ENCODE results near the gene CARMIL1. TPM values are rescaled to one million over a fixed set of nuclear protein-coding genes. Genes with fewer than 3 reads are reported as not detected.

The CARMIL1 gene
- total and polyA plus RNA-seq, 2 of the 8 experiments (the other 6 are each of a cell fraction or from before 2014, with no cell fraction given) = 20.3 to 40.4 TPM

DNA sequence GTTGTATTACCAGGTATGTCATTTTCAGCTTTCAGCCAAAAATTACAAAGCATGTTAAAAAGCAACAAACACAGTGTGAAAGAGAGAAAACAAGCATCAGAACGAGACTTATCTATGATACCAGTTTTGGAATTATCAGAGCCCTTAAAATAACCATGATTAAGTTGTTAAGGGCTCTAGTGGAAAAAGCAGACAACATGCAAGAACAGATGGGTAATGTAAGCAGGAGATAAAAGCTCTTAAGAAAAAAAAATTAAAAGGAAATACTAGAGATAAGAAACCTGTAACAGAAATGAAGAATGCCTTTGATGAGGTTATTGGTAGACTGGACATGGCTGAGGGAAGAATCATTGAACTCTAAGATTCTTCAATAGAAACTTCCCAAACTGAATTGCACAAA lies 245.4 kb downstream of the CARMIL1 start (continued):
- TF ChIP-seq CBX8 (IDR thresholded peaks at IDR 0.05; ENCODE audit: borderline replicate concordance, low read depth, low read length) (no peak), SAP30 (IDR thresholded peaks at IDR 0.05; ENCODE audit: insufficient read depth, insufficient replicate concordance, low read length) (no peak), JUND (IDR thresholded peaks at IDR 0.05; ENCODE audit: low read length) (no peak)

Measured in H1 (cell line).